PC-3 (cell line): ENCODE results near the gene MTCH1. TPM values are rescaled to one million over a fixed set of nuclear protein-coding genes. Genes with fewer than 3 reads are reported as not detected.

ENCODE experiments used
- ATAC-seq: fragments of 200-7000 bp; cut with Tn5 transposase; 2 replicates; pipeline ENCODE4 v1.9.1; 2020; ENCODE audit warnings: mild to moderate bottlenecking, moderate library complexity
- BruUV-seq: library from RNA; stranded (reverse); fragments of 400-500 nt; replicated peaks from 2 replicates; lab custom pipeline; 2021; lab: Mats Ljungman, UMichigan
- CTCF ChIA-PET: fragments of 300-600 bp; sonication (Branson Sonifier 250); formaldehyde crosslinking; loops from one replicate; lab custom pipeline; 2022; ENCODE audit warnings: antibody characterized with exemption; lab: Charles Lee
- POLR2A ChIA-PET: fragments of 300-600 bp; sonication (Branson Sonifier 250); formaldehyde crosslinking; loops from one replicate; lab custom pipeline; 2022; ENCODE audit warnings: antibody characterized with exemption; ENCODE audit not compliant: unreplicated experiment; lab: Charles Lee
- DNase-seq: peaks from one replicate; pipeline ENCODE4 v3.0.0-alpha.2; 2015
- H2AFZ ChIP-seq: fragments of 300-600 bp; sonication (generic); 2 replicates; pipeline ENCODE4 v1.6.0; 2016; ENCODE audit warnings: antibody characterized with exemption, low read length
- H3F3A ChIP-seq: fragments of 300-600 bp; sonication (generic); one replicate; pipeline ENCODE4 v1.6.0; 2017; ENCODE audit warnings: antibody characterized with exemption, low read length, control low read depth, mild to moderate bottlenecking; ENCODE audit not compliant: unreplicated experiment
- H3K27ac ChIP-seq: fragments of 300-600 bp; sonication (generic); 2 replicates; pipeline ENCODE4 v1.5.1; 2016; ENCODE audit warnings: mild to moderate bottlenecking, low read length
- H3K27me3 ChIP-seq: fragments of 300-600 bp; sonication (generic); 2 replicates; pipeline ENCODE4 v1.6.1; 2016; ENCODE audit warnings: low read length, mixed read lengths
- H3K36me3 ChIP-seq: fragments of 300-600 bp; sonication (generic); 2 replicates; pipeline ENCODE4 v1.6.1; 2016; ENCODE audit warnings: low read depth, mixed run types, low read length, mixed read lengths
- H3K4me1 ChIP-seq: fragments of 300-600 bp; sonication (generic); 2 replicates; pipeline ENCODE4 v1.5.1; 2016; ENCODE audit warnings: low read length; ENCODE audit not compliant: insufficient read depth
- H3K4me2 ChIP-seq: fragments of 300-600 bp; sonication (generic); 2 replicates; pipeline ENCODE4 v1.6.0; 2016; ENCODE audit warnings: low read length
- H3K4me3 ChIP-seq: fragments of 300-600 bp; sonication (generic); 2 replicates; pipeline ENCODE4 v1.5.1; 2016; ENCODE audit warnings: mild to moderate bottlenecking, low read length, mixed read lengths
- H3K79me2 ChIP-seq: fragments of 300-600 bp; sonication (generic); 2 replicates; pipeline ENCODE4 v1.6.1; 2017; ENCODE audit warnings: low read length, mixed read lengths
- H3K9ac ChIP-seq: fragments of 300-600 bp; sonication (generic); 2 replicates; pipeline ENCODE4 v1.6.0; 2016; ENCODE audit warnings: mild to moderate bottlenecking, low read length
- H3K9me2 ChIP-seq: fragments of 300-600 bp; sonication (generic); replicated peaks from 2 replicates; pipeline ENCODE4 v1.6.1; 2016; ENCODE audit warnings: mixed run types, low read length, mixed read lengths
- H3K9me3 ChIP-seq: fragments of 300-600 bp; sonication (generic); 2 replicates; pipeline ENCODE4 v1.6.1; 2016; ENCODE audit warnings: low read length, mixed read lengths
- H4K20me1 ChIP-seq: fragments of 300-600 bp; sonication (generic); 2 replicates; pipeline ENCODE4 v1.6.1; 2016; ENCODE audit warnings: low read length, mixed read lengths
- EZH2 ChIP-seq: fragments of 300-600 bp; sonication (generic); IDR thresholded peaks from one replicate; pipeline ENCODE4 v1.6.1; 2017; ENCODE audit warnings: antibody characterized with exemption, mild to moderate bottlenecking, low read length; ENCODE audit not compliant: unreplicated experiment
- EZH2phosphoT487 ChIP-seq: fragments of 300-600 bp; sonication (generic); IDR thresholded peaks from 2 replicates; pipeline ENCODE4 v1.6.1; 2018; ENCODE audit warnings: mild to moderate bottlenecking, antibody characterized with exemption, low read length, borderline replicate concordance
- intact Hi-C: fragments of 100-400 bp; cut with micrococcal nuclease; formaldehyde crosslinking; loops from 2 replicates; pipeline ENCODE4 v1.9.0; 2023
- total RNA-seq: library from RNA; depleted of rRNA; stranded (reverse); fragments of >200 nt; gene quantifications from 2 replicates; pipeline ENCODE4 v1.2.3, GENCODE V29; 2014
- TF ChIP-seq, protein P1 (sequence below): fragments of 300-600 bp; sonication (generic); conservative IDR thresholded peaks from 2 replicates; pipeline ENCODE4 v1.5.1; 2017; ENCODE audit warnings: antibody characterized with exemption, low read depth, mild to moderate bottlenecking, low read length

Gene MTCH1
- total RNA-seq, 1 experiment from 2014 or later = 253 TPM

DNA sequence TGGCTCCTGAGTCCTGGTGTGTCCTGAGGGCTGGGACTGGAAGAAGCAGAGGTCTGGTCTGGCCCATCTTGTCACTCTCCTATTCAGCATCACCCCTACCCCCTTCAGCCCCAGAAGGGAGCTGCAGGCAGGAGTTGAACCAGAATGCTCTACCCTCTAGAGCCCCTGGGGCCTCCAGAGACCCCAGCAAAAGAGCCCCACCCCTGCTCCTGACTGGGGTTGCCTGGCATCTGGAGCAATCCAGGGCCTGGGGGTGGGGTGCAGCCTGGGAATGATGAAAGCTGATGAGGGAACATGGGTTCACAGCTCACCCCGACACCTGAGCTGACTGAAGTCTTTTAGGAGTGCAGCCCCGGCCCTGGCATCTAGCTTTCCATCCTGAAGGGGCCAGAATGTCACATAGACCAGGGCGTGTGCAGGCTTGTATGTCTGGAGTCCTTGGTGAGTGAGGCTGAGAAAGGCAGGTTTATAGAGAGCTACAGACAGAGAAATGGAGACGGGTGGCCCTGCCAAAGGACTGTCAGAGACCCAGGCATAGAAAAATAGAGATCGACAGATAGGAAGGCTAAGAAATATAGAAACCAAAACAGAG is 31.7 kb upstream of the MTCH1 start:
- Histone ChIP-seq H3K9me2 (no peaks in the 10 kb centered on the region), H3K36me3 (no peaks in the 10 kb centered on the region; the same call in 1 of the 2 replicates), H3K79me2 (no peaks in the 10 kb centered on the region), H3F3A (peaks cover 1% of the 10 kb centered on the region), H3K4me1 (peaks cover 29% of the 10 kb centered on the region), H3K9me3 (no peaks in the 10 kb centered on the region), H3K9ac (no peak overlapping the region), H3K4me2 (peak overlapping the region; percentile 40), H4K20me1 (no peaks in the 10 kb centered on the region), H2AFZ (peak overlapping the region; percentile 65), H3K27me3 (no peaks in the 10 kb centered on the region), H3K27ac (no peak overlapping the region), H3K4me3 (no peak overlapping the region)
- ChIA-PET POLR2A (interaction anchor here (0.6 kb wide), 1 partner anchor 225 kb away, joined by 3 read pairs; no protein-coding TSS in a partner anchor), CTCF (interaction anchor here (0.6 to 5.1 kb wide), 15 partner anchors 32 to 253 kb away, joined by 3 to 40 read pairs (median 5); partner anchors contain the start of genes C6orf89 and MTCH1)
- TF ChIP-seq, protein P1, sequence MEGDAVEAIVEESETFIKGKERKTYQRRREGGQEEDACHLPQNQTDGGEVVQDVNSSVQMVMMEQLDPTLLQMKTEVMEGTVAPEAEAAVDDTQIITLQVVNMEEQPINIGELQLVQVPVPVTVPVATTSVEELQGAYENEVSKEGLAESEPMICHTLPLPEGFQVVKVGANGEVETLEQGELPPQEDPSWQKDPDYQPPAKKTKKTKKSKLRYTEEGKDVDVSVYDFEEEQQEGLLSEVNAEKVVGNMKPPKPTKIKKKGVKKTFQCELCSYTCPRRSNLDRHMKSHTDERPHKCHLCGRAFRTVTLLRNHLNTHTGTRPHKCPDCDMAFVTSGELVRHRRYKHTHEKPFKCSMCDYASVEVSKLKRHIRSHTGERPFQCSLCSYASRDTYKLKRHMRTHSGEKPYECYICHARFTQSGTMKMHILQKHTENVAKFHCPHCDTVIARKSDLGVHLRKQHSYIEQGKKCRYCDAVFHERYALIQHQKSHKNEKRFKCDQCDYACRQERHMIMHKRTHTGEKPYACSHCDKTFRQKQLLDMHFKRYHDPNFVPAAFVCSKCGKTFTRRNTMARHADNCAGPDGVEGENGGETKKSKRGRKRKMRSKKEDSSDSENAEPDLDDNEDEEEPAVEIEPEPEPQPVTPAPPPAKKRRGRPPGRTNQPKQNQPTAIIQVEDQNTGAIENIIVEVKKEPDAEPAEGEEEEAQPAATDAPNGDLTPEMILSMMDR = no peak
- TF ChIP-seq EZH2phosphoT487 (no peak), EZH2 (no peak)
- intact Hi-C loops = loop anchor here (1.0 to 2.0 kb wide), 8 partner anchors 31 to 251 kb away; partner anchors contain the start of genes C6orf89 and MTCH1
- DNase-seq = no peak
- ATAC-seq = peak; percentile 4
- TSS peak; percentile 37 for BruUV-seq

DNA sequence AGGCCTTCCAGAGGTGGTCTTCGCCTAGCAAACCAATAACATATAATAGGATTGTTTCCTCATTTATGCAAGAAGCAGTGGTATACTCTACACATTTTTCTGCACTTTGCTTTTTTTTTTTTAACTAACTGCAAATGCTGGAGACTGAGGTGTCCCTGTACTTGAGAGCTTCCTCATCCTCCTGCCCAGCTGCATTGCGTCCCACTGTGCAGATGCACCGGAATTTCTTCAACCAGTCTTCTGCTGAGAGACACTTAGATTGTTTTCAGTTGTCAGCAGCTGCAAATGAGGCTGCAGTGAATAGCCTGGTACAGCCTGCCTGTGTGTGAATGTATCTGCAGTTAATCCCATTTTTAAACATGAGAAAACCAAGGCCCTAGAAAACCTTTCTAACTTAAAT is 31.0 kb upstream of the MTCH1 start:
- Histone ChIP-seq H3K79me2 (no peaks in the 10 kb centered on the region), H3K36me3 (no peaks in the 10 kb centered on the region; the same call in 1 of the 2 replicates), H3K4me3 (no peak overlapping the region), H3K9me2 (no peaks in the 10 kb centered on the region), H3K9ac (no peak overlapping the region), H3K27ac (no peak overlapping the region), H2AFZ (no peak overlapping the region), H3K4me1 (peaks cover 22% of the 10 kb centered on the region), H4K20me1 (no peaks in the 10 kb centered on the region), H3F3A (no peaks in the 10 kb centered on the region), H3K27me3 (no peaks in the 10 kb centered on the region), H3K9me3 (no peaks in the 10 kb centered on the region), H3K4me2 (no peak overlapping the region)
- no TSS peak for BruUV-seq
- POLR2A ChIA-PET = no interaction called here
- TF ChIP-seq EZH2phosphoT487 = no peak
- TF ChIP-seq EZH2 = no peak
- TF ChIP-seq, protein P1 = no peak
- no peak for DNase-seq
- no peak for ATAC-seq
- CTCF ChIA-PET = interaction anchor here (1.8 kb wide), 1 partner anchor 103 kb away, joined by 23 read pairs; no protein-coding TSS in a partner anchor
- intact Hi-C loops = no loop called here

DNA sequence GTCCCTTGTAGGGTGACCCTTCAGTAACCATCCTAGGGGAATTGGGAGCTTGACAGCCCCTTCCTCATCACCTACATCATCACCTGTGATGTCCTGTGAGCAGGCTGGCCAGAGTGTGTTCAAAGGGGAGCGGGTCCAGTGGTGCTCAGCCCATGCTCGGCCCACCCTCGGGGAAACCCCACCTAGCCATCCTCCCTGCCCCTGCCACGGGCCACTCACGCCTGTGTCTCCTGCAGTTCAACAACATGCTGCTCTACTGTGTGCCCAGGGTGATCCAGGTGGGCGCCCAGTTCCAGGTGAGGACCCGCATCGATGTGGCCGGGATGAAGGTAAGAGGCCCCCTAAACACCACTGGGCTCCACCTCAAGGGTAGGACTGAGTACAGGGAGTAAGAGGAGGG is 29.5 kb upstream of the MTCH1 start:
- Histone ChIP-seq H3K9me3 (no peaks in the 10 kb centered on the region), H3K9me2 (no peaks in the 10 kb centered on the region), H3K4me2 (no peak overlapping the region), H2AFZ (no peak overlapping the region), H3F3A (no peaks in the 10 kb centered on the region), H3K27ac (no peak overlapping the region), H3K4me3 (no peak overlapping the region), H3K27me3 (no peaks in the 10 kb centered on the region), H4K20me1 (no peaks in the 10 kb centered on the region), H3K4me1 (peaks cover 14% of the 10 kb centered on the region), H3K36me3 (no peaks in the 10 kb centered on the region; the same call in 1 of the 2 replicates), H3K79me2 (no peaks in the 10 kb centered on the region), H3K9ac (no peak overlapping the region)
- no TSS peak for BruUV-seq
- TF ChIP-seq, protein P1 = no peak
- no peak for TF ChIP-seq EZH2phosphoT487
- no peak for TF ChIP-seq EZH2
- no peak for DNase-seq
- POLR2A ChIA-PET = no interaction called here
- intact Hi-C loops = no loop called here
- CTCF ChIA-PET = no interaction called here
- ATAC-seq = no peak
